Activated CD4-positive, alpha-beta memory T cell treated with anti-CD3 and anti-CD28 coated beads for 36 hours (primary cell): ENCODE data around the gene HAUS8. TPM values are rescaled to one million over a fixed set of nuclear protein-coding genes. Genes with fewer than 3 reads are reported as not detected.

ENCODE experiments used
- CTCF ChIA-PET: fragments of 350-600 bp; sonication (Branson Sonifier 250); formaldehyde crosslinking; loops from one replicate; lab custom pipeline; 2021; ENCODE audit warnings: antibody characterized with exemption, inconsistent platforms; lab: Charles Lee
- POLR2A ChIA-PET: fragments of 350-600 bp; sonication (Branson Sonifier 250); formaldehyde crosslinking; loops from one replicate; lab custom pipeline; 2021; ENCODE audit warnings: antibody characterized with exemption; lab: Charles Lee
- DNase-seq: peaks from one replicate; pipeline ENCODE4 v3.0.0-alpha.2; 2020
- H3K27ac Mint-ChIP-seq: one replicate; pipeline ENCODE4 v1.8.0; 2021; ENCODE audit warnings: mixed read lengths
- H3K27me3 Mint-ChIP-seq: one replicate; pipeline ENCODE4 v1.8.0; 2021; ENCODE audit warnings: mixed read lengths
- H3K36me3 Mint-ChIP-seq: one replicate; pipeline ENCODE4 v1.8.0; 2021; ENCODE audit warnings: mixed read lengths
- H3K4me1 Mint-ChIP-seq: one replicate; pipeline ENCODE4 v1.8.0; 2021; ENCODE audit warnings: low read depth, mixed read lengths
- H3K4me3 Mint-ChIP-seq: one replicate; pipeline ENCODE4 v1.8.0; 2021; ENCODE audit warnings: mild to moderate bottlenecking, mixed read lengths
- H3K9me3 Mint-ChIP-seq: one replicate; pipeline ENCODE4 v1.8.0; 2021; ENCODE audit warnings: mixed read lengths
- intact Hi-C: fragments of 100-400 bp; cut with micrococcal nuclease; formaldehyde crosslinking; loops from one replicate; pipeline ENCODE4 v1.15.1; 2023
- total RNA-seq, 2 experiments: library from RNA; stranded (reverse); gene quantifications; one replicate each; pipeline ENCODE4 v1.2.3, GENCODE V29; 2021

Gene HAUS8
- total RNA-seq, result 10 to 100 TPM; 34.9 to 36.8 TPM

- Mint-ChIP-seq H3K9me3 (no peaks in the 10 kb centered on the region), H3K27ac (peak within 1 kb of the TSS; percentile 99), H3K27me3 (no peaks in the 10 kb centered on the region), H3K36me3 (peaks cover 30% of the 10 kb centered on the region), H3K4me3 (peak within 1 kb of the TSS; percentile 99), H3K4me1 (peaks cover 48% of the 10 kb centered on the region)
- CTCF ChIA-PET, result interaction anchor here (1.1 to 2.0 kb wide), 2 partner anchors 109 to 160 kb away, joined by 5 to 7 read pairs; no protein-coding TSS in a partner anchor
- peak; percentile 100 for DNase-seq
- POLR2A ChIA-PET, result interaction anchor here (0.9 to 1.6 kb wide), 5 partner anchors 51 to 184 kb away, joined by 4 to 7 read pairs (median 4); partner anchors contain the start of genes OCEL1 and USE1
- intact Hi-C loops, result loop anchor here (1.0 to 2.0 kb wide), 4 partner anchors 50 to 160 kb away; partner anchors contain the start of genes OCEL1 and USE1
Observed at GRCh38 chr19:17075035-17075863, at the start of gene HAUS8, which contains the start of gene MYO9B. Gene HAUS8, minus strand, starts transcription at chr19:17075452. Its CDS starts 30 bp downstream, at chr19:17075422. Gene MYO9B, plus strand, starts transcription at chr19:17075777. Its CDS starts 25,941 bp downstream, at chr19:17101718.

GRCh38 chr19:17124025-17124424, 48.8 kb upstream of the HAUS8 start:
- ChIA-PET POLR2A (no interaction called here), CTCF (interaction anchor here (0.6 to 2.1 kb wide), 3 partner anchors 21 to 34 kb away, joined by 3 to 8 read pairs (median 3); no protein-coding TSS in a partner anchor)
- H3K27ac Mint-ChIP-seq, result peak overlapping the region; percentile 7
- no peaks in the 10 kb centered on the region for H3K27me3 Mint-ChIP-seq
- H3K9me3 Mint-ChIP-seq, result peaks cover 2% of the 10 kb centered on the region
- DNase-seq, result no peak
- intact Hi-C loops, result no loop called here
- no peak overlapping the region for H3K4me3 Mint-ChIP-seq
- H3K4me1 Mint-ChIP-seq, result peaks cover 44% of the 10 kb centered on the region
- H3K36me3 Mint-ChIP-seq, result peaks cover 22% of the 10 kb centered on the region

GRCh38 chr19:17123041-17123440, 47.8 kb upstream of the HAUS8 start:
- Mint-ChIP-seq H3K9me3 (peaks cover 2% of the 10 kb centered on the region), H3K27me3 (no peaks in the 10 kb centered on the region), H3K4me1 (peaks cover 44% of the 10 kb centered on the region), H3K27ac (no peak overlapping the region), H3K4me3 (no peak overlapping the region), H3K36me3 (peaks cover 25% of the 10 kb centered on the region)
- POLR2A ChIA-PET, result no interaction called here
- DNase-seq, result no peak
- intact Hi-C loops, result no loop called here
- CTCF ChIA-PET, result no interaction called here

- peak; percentile 34 for DNase-seq
Observed at GRCh38 chr19:17121736-17122293, 46.6 kb upstream of the HAUS8 start.

GRCh38 chr19:17118957-17119356, 43.7 kb upstream of the HAUS8 start:
- Mint-ChIP-seq H3K4me3 (no peak overlapping the region), H3K36me3 (peaks cover 23% of the 10 kb centered on the region), H3K27ac (no peak overlapping the region), H3K9me3 (peaks cover 2% of the 10 kb centered on the region), H3K4me1 (peaks cover 13% of the 10 kb centered on the region), H3K27me3 (no peaks in the 10 kb centered on the region)
- intact Hi-C loops, result no loop called here
- POLR2A ChIA-PET, result no interaction called here
- no peak for DNase-seq
- CTCF ChIA-PET, result no interaction called here

More at GRCh38 chr19:17121736-17122293, 46.6 kb upstream of the HAUS8 start:
- ChIA-PET CTCF (interaction anchor here (0.6 to 0.7 kb wide), 2 partner anchors 136 to 1419 kb away, joined by 3 read pairs; no protein-coding TSS in a partner anchor), POLR2A (no interaction called here)
- Mint-ChIP-seq H3K27ac (peak overlapping the region; percentile 65), H3K4me1 (peaks cover 34% of the 10 kb centered on the region), H3K27me3 (no peaks in the 10 kb centered on the region), H3K4me3 (no peak overlapping the region), H3K9me3 (peaks cover 2% of the 10 kb centered on the region), H3K36me3 (peaks cover 21% of the 10 kb centered on the region)
- intact Hi-C loops, result no loop called here

- H3K27ac Mint-ChIP-seq, result peak overlapping the region; percentile 9
- POLR2A ChIA-PET, result no interaction called here
Observed at GRCh38 chr19:17116996-17117702, 41.9 kb upstream of the HAUS8 start.

GRCh38 chr19:17114414-17114831, 39.2 kb upstream of the HAUS8 start:
- Mint-ChIP-seq H3K4me1 (peaks cover 2% of the 10 kb centered on the region), H3K9me3 (no peaks in the 10 kb centered on the region), H3K4me3 (no peak overlapping the region), H3K36me3 (peaks cover 17% of the 10 kb centered on the region), H3K27ac (no peak overlapping the region), H3K27me3 (no peaks in the 10 kb centered on the region)
- POLR2A ChIA-PET, result no interaction called here
- DNase-seq, result no peak
- intact Hi-C loops, result no loop called here
- CTCF ChIA-PET, result no interaction called here

More at GRCh38 chr19:17116996-17117702, 41.9 kb upstream of the HAUS8 start:
- Mint-ChIP-seq H3K36me3 (peaks cover 17% of the 10 kb centered on the region), H3K4me3 (no peak overlapping the region), H3K9me3 (no peaks in the 10 kb centered on the region), H3K4me1 (peaks cover 10% of the 10 kb centered on the region), H3K27me3 (no peaks in the 10 kb centered on the region)
- intact Hi-C loops, result no loop called here
- DNase-seq, result no peak
- CTCF ChIA-PET, result no interaction called here

- H3K4me3 Mint-ChIP-seq, result no peak overlapping the region
- ChIA-PET CTCF (no interaction called here), POLR2A (no interaction called here)
- no peak overlapping the region for H3K27ac Mint-ChIP-seq
- H3K27me3 Mint-ChIP-seq, result no peaks in the 10 kb centered on the region
- DNase-seq, result no peak
- no peaks in the 10 kb centered on the region for H3K9me3 Mint-ChIP-seq
- intact Hi-C loops, result no loop called here
- peaks cover 10% of the 10 kb centered on the region for H3K36me3 Mint-ChIP-seq
- H3K4me1 Mint-ChIP-seq, result peaks cover 3% of the 10 kb centered on the region
Observed at GRCh38 chr19:17113127-17113785, 38.0 kb upstream of the HAUS8 start.

- Mint-ChIP-seq H3K4me3 (no peak overlapping the region), H3K4me1 (peaks cover 8% of the 10 kb centered on the region), H3K27me3 (no peaks in the 10 kb centered on the region), H3K9me3 (no peaks in the 10 kb centered on the region), H3K27ac (no peak overlapping the region), H3K36me3 (peaks cover 10% of the 10 kb centered on the region)
- POLR2A ChIA-PET, result no interaction called here
- intact Hi-C loops, result no loop called here
- CTCF ChIA-PET, result no interaction called here
- no peak for DNase-seq
Observed at GRCh38 chr19:17112700-17113099, 37.4 kb upstream of the HAUS8 start.

GRCh38 chr19:17112271-17112670, 37.0 kb upstream of the HAUS8 start:
- no peaks in the 10 kb centered on the region for H3K9me3 Mint-ChIP-seq
- no peak overlapping the region for H3K27ac Mint-ChIP-seq
- no peak for DNase-seq
- peaks cover 10% of the 10 kb centered on the region for H3K36me3 Mint-ChIP-seq
- CTCF ChIA-PET, result no interaction called here
- intact Hi-C loops, result no loop called here
- H3K4me1 Mint-ChIP-seq, result peaks cover 10% of the 10 kb centered on the region
- H3K4me3 Mint-ChIP-seq, result no peak overlapping the region
- POLR2A ChIA-PET, result no interaction called here
- H3K27me3 Mint-ChIP-seq, result no peaks in the 10 kb centered on the region

- ChIA-PET CTCF (no interaction called here), POLR2A (no interaction called here)
- no peak overlapping the region for H3K4me3 Mint-ChIP-seq
- H3K27me3 Mint-ChIP-seq, result no peaks in the 10 kb centered on the region
- no peak overlapping the region for H3K27ac Mint-ChIP-seq
- intact Hi-C loops, result no loop called here
- H3K36me3 Mint-ChIP-seq, result peaks cover 10% of the 10 kb centered on the region
- no peaks in the 10 kb centered on the region for H3K9me3 Mint-ChIP-seq
- peaks cover 10% of the 10 kb centered on the region for H3K4me1 Mint-ChIP-seq
- DNase-seq, result no peak
Observed at GRCh38 chr19:17111766-17112165, 36.5 kb upstream of the HAUS8 start.
